Measurements from ENCODE around the gene RPL10A.

Gene RPL10A

GRCh38 chr6:35497571-35498421 lies 29.6 kb downstream of the RPL10A start:
- TF ChIP-seq CTCF (IDR thresholded peaks at IDR 0.05; ENCODE audit: unreplicated experiment in 3 of 3) = no peak
- Mint-ChIP-seq H3K4me3 (peak overlapping the region; percentile 87 to 95 (median 94)), H3K27ac (peak overlapping the region; percentile 90 to 99 (median 97)), H3K36me3 (ENCODE audit: low read depth) (no peaks in the 10 kb centered on the region), H3K9me3 (no peaks in the 10 kb centered on the region), H3K27me3 (ENCODE audit: low read depth) (no peaks in the 10 kb centered on the region), H3K4me1 (peaks cover 52% of the 10 kb centered on the region)

- H3K27me3 Mint-ChIP-seq (ENCODE audit: low read depth) = no peaks in the 10 kb centered on the region
- peak overlapping the region; percentile 90 to 99 (median 97) for H3K27ac Mint-ChIP-seq
- H3K4me3 Mint-ChIP-seq = peak overlapping the region; percentile 87 to 95 (median 94)
- H3K4me1 Mint-ChIP-seq = peaks cover 44% of the 10 kb centered on the region
- H3K36me3 Mint-ChIP-seq (ENCODE audit: low read depth) = no peaks in the 10 kb centered on the region
- no peaks in the 10 kb centered on the region for H3K9me3 Mint-ChIP-seq
- no peak for TF ChIP-seq CTCF (IDR thresholded peaks at IDR 0.05; ENCODE audit: unreplicated experiment in 3 of 3)
These were observed 30.3 kb downstream of the RPL10A start for GRCh38 chr6:35498422-35499067.

- Mint-ChIP-seq H3K4me3 (peak overlapping the region; percentile 87 to 95 (median 94)), H3K36me3 (ENCODE audit: low read depth) (no peaks in the 10 kb centered on the region), H3K27ac (peak overlapping the region in 2 of 3 experiments; percentile 32 to 33), H3K9me3 (no peaks in the 10 kb centered on the region), H3K4me1 (peaks cover 37% of the 10 kb centered on the region), H3K27me3 (ENCODE audit: low read depth) (no peaks in the 10 kb centered on the region)
- TF ChIP-seq CTCF (IDR thresholded peaks at IDR 0.05; ENCODE audit: unreplicated experiment in 3 of 3) = no peak
These were observed 31.2 kb downstream of the RPL10A start for GRCh38 chr6:35499372-35499771.

GRCh38 chr6:35500782-35501181 lies 32.6 kb downstream of the RPL10A start:
- Mint-ChIP-seq H3K4me1 (peaks cover 28% of the 10 kb centered on the region), H3K27me3 (ENCODE audit: low read depth) (peaks cover 5% of the 10 kb centered on the region), H3K36me3 (ENCODE audit: low read depth) (no peaks in the 10 kb centered on the region), H3K4me3 (peak overlapping the region; percentile 4 to 66 (median 52)), H3K27ac (peak overlapping the region; percentile 32 to 56 (median 53)), H3K9me3 (no peaks in the 10 kb centered on the region)
- TF ChIP-seq CTCF (IDR thresholded peaks at IDR 0.05; ENCODE audit: unreplicated experiment in 3 of 3) = no peak

GRCh38 chr6:35501784-35502183 lies 33.6 kb downstream of the RPL10A start:
- Mint-ChIP-seq H3K4me1 (peaks cover 33% of the 10 kb centered on the region), H3K36me3 (ENCODE audit: low read depth) (no peaks in the 10 kb centered on the region), H3K9me3 (no peaks in the 10 kb centered on the region), H3K27ac (no peak overlapping the region), H3K4me3 (no peak overlapping the region), H3K27me3 (ENCODE audit: low read depth) (peaks cover 9% of the 10 kb centered on the region)
- no peak for TF ChIP-seq CTCF (IDR thresholded peaks at IDR 0.05; ENCODE audit: unreplicated experiment in 3 of 3)
